ENCODE data around the gene ANG. TPM values are rescaled to one million over a fixed set of nuclear protein-coding genes. Genes with fewer than 3 reads are reported as not detected.

The ANG gene
- total and polyA plus RNA-seq, 2 of the 8 experiments (the other 6 are each of a cell fraction or from before 2014, with no cell fraction given): 2.2 to 4.6 TPM

- no peak for TF ChIP-seq CHD7 (IDR thresholded peaks at IDR 0.05; ENCODE audit: insufficient replicate concordance, low read length)
- TF ChIP-seq NRF1 (IDR thresholded peaks at IDR 0.05; ENCODE audit: low read depth, low read length): no peak
- no peak for TF ChIP-seq TAF1 (IDR thresholded peaks at IDR 0.05; ENCODE audit: low read depth, low read length)
- TF ChIP-seq POLR2AphosphoS5 (IDR thresholded peaks at IDR 0.05; ENCODE audit: low read depth, low read length): no peak
- no peak for TF ChIP-seq EZH2 (IDR thresholded peaks at IDR 0.05; ENCODE audit: low read depth, low read length, severe bottlenecking)
- TF ChIP-seq CTCF (IDR thresholded peaks at IDR 0.05; ENCODE audit: control extremely low read depth in 1 of 3, insufficient read depth in 1 of 3, low read depth in 1 of 3, low read length in 3 of 3): no peak
- no peak for TF ChIP-seq JUND (IDR thresholded peaks at IDR 0.05; ENCODE audit: low read length)
- TF ChIP-seq MAFK (IDR thresholded peaks at IDR 0.05; ENCODE audit: low read depth, low read length): no peak
- no peak for TF ChIP-seq E2F6 (IDR thresholded peaks at IDR 0.05)
These were observed 45.9 kb downstream of the ANG start (continued) for GRCh38 chr14:20734430-20734806.
